HG03139 (cell line): ENCODE measurements around the gene CNIH3.

Source experiments
- ATAC-seq: cut with Tn5 transposase; IDR thresholded peaks from one replicate; pipeline ENCODE4 v1.9.1; 2021; ENCODE audit not compliant: unreplicated experiment

CNIH3 gene

DNA sequence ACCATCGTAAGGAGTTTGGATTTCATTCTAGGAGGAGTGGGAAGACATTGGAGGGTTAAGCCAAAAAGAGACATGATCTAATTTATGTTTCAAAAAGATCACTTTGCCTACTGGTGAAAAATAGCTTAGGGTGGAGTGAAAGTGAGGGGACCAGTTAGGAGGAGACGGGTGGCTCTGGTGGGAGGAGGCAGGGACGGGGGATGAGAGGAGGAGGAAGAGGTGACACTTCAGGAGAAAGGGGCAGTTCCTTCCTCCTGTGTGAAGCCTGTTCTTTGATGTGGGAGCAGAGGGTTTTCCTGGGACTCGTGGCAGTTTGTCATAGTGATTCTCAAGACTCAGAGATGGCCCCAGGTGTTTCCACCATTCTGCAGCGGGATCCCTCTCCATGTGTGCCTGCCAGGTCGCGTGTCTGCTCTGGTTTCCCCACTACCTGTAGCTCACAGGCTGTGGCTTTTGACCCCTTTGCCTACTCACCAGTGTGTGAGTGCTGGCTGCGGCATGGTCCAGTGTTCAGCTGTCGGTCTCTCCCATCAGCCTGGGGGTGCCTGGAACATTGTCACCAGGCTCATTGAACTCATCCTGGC, 102.4 kb downstream of the CNIH3 start:
- ATAC-seq, result no peak

GRCh38 chr1:224719716-224720115, 103.6 kb downstream of the CNIH3 start:
- no peak for ATAC-seq

DNA sequence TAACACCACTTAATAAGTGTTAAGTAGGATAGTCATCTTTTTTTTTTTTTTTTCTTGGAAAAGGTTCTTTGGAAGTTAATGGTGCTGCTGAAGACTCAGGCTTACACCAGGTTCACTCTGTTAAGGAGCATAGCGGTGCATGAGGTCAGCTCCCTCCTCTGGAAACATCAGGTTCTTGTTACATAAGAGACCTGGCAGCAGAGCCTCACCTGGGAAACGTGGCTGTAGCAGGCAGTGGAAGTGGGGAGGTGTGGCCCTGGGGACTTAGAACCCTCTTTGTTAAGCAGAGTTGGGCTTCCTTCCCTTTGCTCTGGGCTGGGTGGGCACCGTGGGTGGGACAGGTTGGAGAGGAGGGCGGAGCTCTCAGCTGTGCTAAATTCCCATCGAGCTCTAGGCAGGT, 104.1 kb downstream of the CNIH3 start:
- no peak for ATAC-seq

- ATAC-seq, result no peak
Observed at GRCh38 chr1:224721000-224721399, 104.9 kb downstream of the CNIH3 start.

DNA sequence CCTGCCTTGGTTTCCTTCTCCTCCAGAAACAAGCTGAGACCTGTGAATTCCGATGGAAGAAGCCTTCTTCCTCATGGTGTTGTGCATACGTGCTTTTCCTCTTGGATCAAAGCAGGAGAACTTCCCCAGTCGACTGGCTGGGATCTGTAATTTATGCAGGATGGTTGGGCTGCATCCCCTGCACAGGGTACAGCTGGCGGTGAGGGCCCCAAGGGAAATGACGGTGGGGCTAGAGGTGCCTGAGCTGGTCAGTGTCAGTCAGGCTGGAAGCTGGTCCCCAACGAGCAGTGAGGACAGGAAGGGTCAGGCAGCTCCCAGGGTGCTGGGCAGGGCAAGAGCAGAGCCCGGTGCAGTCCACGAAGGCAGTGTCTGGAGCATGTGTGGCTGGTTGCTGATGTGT, 106.7 kb downstream of the CNIH3 start:
- no peak for ATAC-seq

DNA sequence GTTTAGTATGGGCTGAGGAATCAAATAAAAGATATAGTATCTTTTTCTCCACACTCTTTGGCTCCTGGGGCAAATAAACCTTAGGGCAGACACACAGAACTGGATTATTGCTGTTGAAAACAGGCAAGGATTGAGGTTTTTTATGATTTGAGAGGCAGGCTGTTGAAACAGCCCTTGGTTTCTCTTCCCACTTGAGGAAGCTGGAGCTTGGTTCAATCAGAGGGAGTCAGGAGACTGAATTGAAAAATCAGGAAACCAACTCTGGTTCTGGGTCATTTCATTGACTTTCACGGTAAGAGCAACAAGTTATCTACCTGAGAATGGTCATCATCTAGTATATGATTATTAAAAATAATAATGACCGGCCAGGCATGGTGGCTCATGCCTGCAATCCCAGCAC, 108.4 kb downstream of the CNIH3 start:
- ATAC-seq, result no peak

DNA sequence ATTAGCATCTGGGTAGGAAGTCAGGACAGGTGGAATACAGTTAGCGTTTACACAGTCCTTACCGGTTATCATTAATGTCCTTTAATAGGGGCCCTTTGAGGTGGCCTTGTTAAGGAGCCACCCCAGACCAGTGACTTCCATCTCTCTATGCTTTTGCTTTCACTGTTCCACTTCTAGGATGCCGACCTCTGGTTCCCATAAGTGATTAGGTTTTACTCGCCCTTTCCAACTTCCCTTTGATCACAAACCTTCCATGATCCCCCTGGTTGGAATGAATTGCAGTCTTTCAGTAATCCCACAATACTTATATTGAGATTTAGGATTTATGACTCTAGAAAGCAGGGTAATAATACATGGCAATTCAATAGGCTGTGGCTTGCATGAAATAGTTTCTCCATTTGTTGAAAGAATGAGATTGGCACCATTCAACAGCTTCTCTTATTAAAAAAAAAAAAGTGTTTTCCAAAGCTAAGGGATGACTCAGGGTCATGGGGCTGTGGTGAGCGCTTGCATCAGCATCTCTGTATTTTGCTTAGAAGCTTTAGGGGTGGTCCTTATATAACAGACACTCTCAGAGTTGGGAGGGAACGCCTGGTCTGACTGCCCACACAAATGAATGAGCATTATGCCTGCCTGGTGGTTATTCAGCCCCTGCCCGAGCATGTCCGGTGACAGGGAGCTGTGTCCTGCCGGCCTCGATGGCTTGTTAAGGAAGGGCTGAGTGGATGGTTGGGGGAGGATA, 110.5 kb downstream of the CNIH3 start:
- ATAC-seq, result no peak

DNA sequence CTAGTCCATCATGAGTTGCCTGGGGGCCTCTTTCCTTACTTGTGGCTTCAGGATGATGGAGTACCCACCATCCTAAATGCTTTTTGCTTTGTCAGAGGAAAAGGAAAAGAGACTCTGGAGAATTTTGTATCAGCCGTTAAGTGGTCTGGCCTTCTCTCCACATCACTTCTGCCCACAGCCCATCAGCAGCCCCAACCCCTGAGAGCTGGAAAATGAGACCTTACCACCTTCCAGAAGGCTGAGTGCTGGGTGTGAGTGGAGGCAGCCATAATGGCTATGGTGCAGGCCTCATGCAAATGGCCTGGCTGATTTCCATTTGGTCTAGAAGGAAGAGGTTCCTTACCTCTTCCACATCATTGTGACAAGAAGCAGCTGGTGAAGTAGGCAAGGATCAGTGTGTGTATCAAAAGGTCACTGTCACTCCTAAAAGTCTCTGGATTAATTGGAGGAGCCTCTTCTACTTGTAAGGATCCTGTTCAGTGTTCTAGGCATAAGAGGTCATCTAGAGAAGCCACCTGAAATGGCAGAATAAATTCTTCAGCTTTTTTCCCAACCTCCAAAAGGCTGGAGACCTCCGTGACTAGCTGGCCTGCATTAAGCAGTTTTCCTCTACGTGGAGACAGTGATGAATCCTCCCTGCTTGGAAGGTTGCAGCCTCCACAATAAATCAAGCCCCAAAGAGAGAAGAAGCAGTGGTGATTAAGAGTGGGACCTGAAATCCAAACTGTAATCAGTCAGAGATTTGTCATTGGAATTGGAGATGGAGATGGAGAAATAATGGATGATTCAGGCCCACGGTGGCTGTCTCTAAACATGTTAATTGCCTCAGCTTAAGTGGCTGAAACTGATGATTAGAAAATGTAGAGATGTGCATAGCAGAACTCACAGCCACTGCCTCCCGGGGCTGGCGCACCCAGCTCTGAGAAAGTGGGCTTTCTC, 111.5 kb downstream of the CNIH3 start:
- ATAC-seq, result no peak

GRCh38 chr1:224730540-224730939, 114.4 kb downstream of the CNIH3 start:
- no peak for ATAC-seq

DNA sequence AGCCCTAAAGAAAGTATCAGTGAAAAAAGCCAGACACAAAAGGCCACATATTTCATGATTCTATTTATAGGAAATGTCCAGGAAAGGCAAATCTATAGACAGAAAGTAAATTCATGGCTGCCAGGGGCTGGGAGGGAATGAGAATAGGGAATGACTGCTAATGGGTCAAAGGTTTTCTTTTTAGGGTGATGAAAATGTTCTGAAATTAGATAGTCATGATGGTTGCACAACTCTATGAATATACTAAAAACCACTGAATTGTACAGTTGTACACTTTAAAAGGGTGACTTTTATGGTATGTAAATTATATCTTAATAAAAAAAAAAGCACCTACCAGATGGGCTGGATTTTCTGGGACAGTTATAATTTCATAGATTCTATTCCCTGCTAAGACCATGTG, 114.8 kb downstream of the CNIH3 start:
- ATAC-seq, result no peak

DNA sequence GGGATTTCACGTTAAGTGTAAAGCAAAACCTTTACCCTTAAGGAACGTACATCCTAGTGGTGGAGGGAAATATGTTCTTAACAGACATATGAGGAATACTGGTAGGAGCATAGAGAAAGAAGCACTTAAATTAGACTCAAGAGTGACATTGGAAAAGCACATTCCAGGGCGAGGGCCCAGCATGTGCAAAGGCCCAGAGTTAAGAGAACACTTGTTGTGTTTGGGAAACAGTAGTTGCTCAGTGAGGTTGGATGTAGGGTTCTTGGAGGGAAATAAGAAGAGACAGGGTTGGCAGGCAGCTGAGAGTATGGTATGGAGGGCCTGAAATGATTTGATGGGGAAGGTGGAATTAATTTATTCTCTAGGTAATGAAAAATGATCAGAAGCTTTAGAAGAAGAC, 115.5 kb downstream of the CNIH3 start:
- no peak for ATAC-seq

DNA sequence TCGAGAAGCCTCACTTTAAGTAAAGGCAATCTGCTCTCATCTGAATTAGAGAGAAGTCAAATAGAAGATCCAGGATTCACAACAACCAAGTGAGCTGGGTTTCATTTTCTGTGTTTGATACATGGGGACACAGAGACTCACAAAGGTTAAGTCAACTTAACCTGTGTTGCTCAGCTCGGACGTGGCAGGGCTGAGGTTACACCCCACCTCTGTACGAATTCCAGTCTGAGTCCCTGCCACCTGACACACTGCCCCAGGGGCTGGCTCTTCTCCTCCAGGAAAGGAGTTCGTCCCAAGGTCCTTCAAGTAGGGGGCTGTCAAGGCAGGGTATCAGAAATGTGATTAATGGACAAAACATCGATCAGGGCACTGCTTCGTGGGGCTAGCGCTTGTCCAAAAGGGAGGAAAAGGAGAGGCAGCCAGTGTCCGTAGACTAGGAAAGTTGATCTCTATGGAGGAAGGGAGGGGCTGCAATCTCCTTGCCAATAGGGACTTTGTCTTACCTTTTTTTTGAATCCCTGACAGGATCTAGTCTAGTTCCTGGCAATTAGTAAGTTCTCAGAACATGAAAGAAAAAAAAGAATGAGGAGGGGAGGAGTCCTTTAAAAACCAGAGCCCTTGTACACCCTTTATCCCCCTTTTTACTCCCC, 116.4 kb downstream of the CNIH3 start:
- ATAC-seq, result no peak

DNA sequence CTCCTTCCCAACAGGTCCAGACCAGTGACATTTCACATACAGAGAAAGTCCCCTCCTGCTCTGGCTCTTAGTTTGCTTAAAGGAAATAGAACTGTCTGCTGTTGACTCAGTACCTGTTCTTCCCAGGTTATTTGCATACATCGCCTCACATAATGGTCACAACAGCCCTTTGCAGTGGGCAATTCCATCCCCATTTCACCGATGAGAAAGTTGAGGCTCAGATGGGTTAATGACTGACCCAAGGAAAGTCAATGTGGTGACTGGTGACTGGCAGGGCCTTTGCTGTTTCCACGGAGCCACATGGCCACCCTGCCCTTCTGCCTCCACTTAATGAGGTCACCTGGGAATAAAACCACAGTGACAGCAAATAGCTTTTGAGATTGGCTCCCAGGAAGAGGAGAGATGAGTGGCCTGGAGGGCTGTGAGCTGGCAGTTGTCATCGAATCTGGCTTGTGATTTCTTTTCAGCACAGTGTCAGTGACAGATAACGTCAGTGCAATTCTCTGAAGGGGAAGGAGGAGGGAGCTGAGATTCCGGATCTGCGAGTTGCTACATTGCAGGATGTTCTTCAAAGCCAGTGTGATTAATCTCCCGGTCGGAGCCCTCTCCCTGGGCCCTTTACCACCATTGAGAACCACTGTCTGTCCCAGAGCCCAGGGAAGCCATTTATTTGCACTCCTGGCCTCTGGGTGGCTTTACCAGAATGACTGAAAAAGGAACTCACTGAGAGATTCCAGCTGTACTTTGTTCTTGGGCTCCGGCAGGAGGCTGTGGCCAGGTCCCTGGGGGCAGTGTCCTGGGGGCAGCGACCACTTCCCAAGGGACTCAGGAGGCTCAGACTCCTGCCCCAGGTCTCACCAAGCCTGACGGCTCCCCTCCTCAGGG, 117.2 kb downstream of the CNIH3 start:
- ATAC-seq, result peak; percentile 55

DNA sequence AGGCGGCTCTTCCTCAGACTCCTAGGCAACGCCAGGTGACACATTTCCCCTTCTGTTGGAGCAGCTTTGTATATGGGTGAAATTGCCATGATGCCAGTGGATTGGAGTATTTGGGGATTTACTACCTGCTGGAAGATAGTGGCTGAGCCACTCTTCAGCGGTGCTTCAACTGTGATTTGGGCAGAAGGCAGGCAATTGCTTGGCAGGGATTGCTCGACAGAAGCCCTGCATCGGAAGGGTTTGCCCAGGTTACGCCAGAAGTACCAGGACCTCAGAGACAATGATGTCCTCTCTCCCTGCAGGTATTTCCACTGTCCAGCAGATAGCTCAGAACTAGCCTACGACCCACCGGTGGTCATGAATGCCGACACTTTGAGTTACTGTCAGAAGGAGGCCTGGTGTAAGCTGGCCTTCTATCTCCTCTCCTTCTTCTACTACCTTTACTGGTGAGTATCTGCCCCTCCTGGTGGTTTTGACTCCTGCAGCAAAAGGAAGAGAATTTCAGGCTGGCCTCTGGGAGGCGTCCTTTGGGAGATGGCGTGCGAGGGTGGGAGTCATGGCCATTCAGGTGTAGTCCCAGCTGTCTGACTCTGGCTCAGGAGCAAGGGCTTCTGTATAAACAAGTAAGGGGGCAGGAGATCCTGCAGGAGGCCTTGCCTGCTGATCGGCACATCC, 118.3 kb downstream of the CNIH3 start:
- ATAC-seq, result no peak

GRCh38 chr1:224735159-224735558, 119.0 kb downstream of the CNIH3 start:
- ATAC-seq, result no peak

GRCh38 chr1:224736619-224737352, 120.7 kb downstream of the CNIH3 start:
- ATAC-seq, result peak; percentile 58

DNA sequence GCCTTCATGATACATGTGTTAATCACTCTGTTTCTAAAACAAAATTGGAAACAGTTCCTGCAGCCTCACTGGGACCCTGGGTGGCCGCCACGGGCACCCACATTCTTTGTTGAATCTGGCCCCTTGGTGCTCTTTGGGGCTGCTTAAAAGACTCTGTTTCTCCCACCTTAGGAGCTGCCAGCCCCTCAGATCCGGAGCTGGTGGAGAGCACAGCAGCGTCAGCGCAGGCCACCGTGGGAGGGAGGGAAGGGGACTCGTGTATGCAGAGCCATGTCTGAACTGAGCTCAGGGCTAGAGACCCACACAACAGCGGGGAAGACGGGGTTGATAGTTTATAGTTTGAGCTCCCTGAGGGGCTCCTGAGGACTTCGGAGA, 121.2 kb downstream of the CNIH3 start:
- no peak for ATAC-seq

GRCh38 chr1:224739303-224739996, 123.3 kb downstream of the CNIH3 start:
- ATAC-seq, result no peak
